Neural cell (in vitro differentiated cells): ENCODE data around the gene UHMK1. TPM values are rescaled to one million over a fixed set of nuclear protein-coding genes. Genes with fewer than 3 reads are reported as not detected.

Experiments used
- H2AFZ ChIP-seq: fragments of 200-600, 300-800 bp; sonication (generic), shearing (Covaris generic); 2 replicates; pipeline ENCODE4 v1.6.0; 2014; ENCODE audit warnings: low read depth, mild to moderate bottlenecking, antibody characterized with exemption, low read length, moderate library complexity
- H3F3A ChIP-seq: fragments of 200-600 bp; shearing (Covaris generic); 2 replicates; pipeline ENCODE4 v1.6.1; 2016; ENCODE audit warnings: mild to moderate bottlenecking, moderate library complexity, mixed read lengths, antibody characterized with exemption, low read length; ENCODE audit not compliant: insufficient read depth, poor library complexity, severe bottlenecking
- H3K27ac ChIP-seq: fragments of 200-600, 300-800 bp; sonication (generic), shearing (Covaris generic); 2 replicates; pipeline ENCODE4 v1.5.1; 2014; ENCODE audit warnings: mild to moderate bottlenecking, low read length, moderate library complexity
- H3K27me3 ChIP-seq: fragments of 300-800, 200-600 bp; sonication (generic), shearing (Covaris generic); 2 replicates; pipeline ENCODE4 v1.6.0; 2014; ENCODE audit warnings: mild to moderate bottlenecking, low read depth, low read length, moderate library complexity; ENCODE audit not compliant: insufficient read depth
- H3K36me3 ChIP-seq: fragments of 300-800, 200-600 bp; sonication (generic), shearing (Covaris generic); 2 replicates; pipeline ENCODE4 v1.5.1; 2014; ENCODE audit warnings: mild to moderate bottlenecking, antibody characterized with exemption, low read length, moderate library complexity; ENCODE audit not compliant: insufficient read depth
- H3K4me2 ChIP-seq: fragments of 300-800, 200-600 bp; sonication (generic), shearing (Covaris generic); 2 replicates; pipeline ENCODE4 v1.6.0; 2014; ENCODE audit warnings: mild to moderate bottlenecking, low read length
- H3K4me3 ChIP-seq: fragments of 300-800, 200-600 bp; sonication (generic), shearing (Covaris generic); 2 replicates; pipeline ENCODE4 v1.5.1; 2014; ENCODE audit warnings: mild to moderate bottlenecking, low read length, moderate library complexity
- H3K79me2 ChIP-seq: fragments of 200-600 bp; shearing (Covaris generic); replicated peaks from 2 replicates; pipeline ENCODE4 v1.6.0; 2014; ENCODE audit warnings: mild to moderate bottlenecking, low read length, moderate library complexity; ENCODE audit not compliant: insufficient read depth
- H3K9ac ChIP-seq: fragments of 300-800, 200-600 bp; sonication (generic), shearing (Covaris generic); 2 replicates; pipeline ENCODE4 v1.6.1; 2016; ENCODE audit warnings: mild to moderate bottlenecking, low read length, mixed read lengths
- H3K9me2 ChIP-seq: fragments of 200-600 bp; shearing (Covaris generic); 2 replicates; pipeline ENCODE4 v1.6.1; 2016; ENCODE audit warnings: mild to moderate bottlenecking, low read length, mixed read lengths; ENCODE audit not compliant: insufficient read depth
- H3K9me3 ChIP-seq: fragments of 200-600, 300-800 bp; sonication (generic), shearing (Covaris generic); 2 replicates; pipeline ENCODE4 v1.6.1; 2016; ENCODE audit warnings: mild to moderate bottlenecking, mixed run types, low read length, moderate library complexity, mixed read lengths
- H4K20me1 ChIP-seq: fragments of 200-600 bp; shearing (Covaris generic); 2 replicates; pipeline ENCODE4 v1.6.1; 2016; ENCODE audit warnings: mild to moderate bottlenecking, mixed run types; ENCODE audit not compliant: insufficient read depth
- EP300 ChIP-seq: fragments of 450-650 bp; conservative IDR thresholded peaks from 2 replicates; pipeline ENCODE4 v1.6.1; 2014; ENCODE audit warnings: antibody characterized with exemption, mild to moderate bottlenecking, moderate library complexity; ENCODE audit not compliant: poor library complexity, severe bottlenecking
- EZH2 ChIP-seq: fragments of 200-600, 300-800 bp; shearing (Covaris generic), sonication (generic); IDR thresholded peaks from 2 replicates; pipeline ENCODE4 v1.6.1; 2014; ENCODE audit warnings: antibody characterized with exemption, low read length, borderline replicate concordance, mild to moderate bottlenecking; ENCODE audit not compliant: insufficient read depth, poor library complexity, severe bottlenecking
- POLR2AphosphoS5 ChIP-seq: IDR thresholded peaks from 2 replicates; pipeline ENCODE4 v1.6.1; 2012
- RAD21 ChIP-seq: fragments of 450-650 bp; conservative IDR thresholded peaks from 2 replicates; pipeline ENCODE4 v1.6.1; 2014; ENCODE audit warnings: antibody characterized with exemption, mild to moderate bottlenecking, moderate library complexity
- TAF1 ChIP-seq: IDR thresholded peaks from 2 replicates; pipeline ENCODE4 v1.6.1; 2012; ENCODE audit warnings: low read depth
- polyA plus RNA-seq: library from polyadenylated mRNA; depleted of rRNA; stranded (reverse); fragments of >200 nt; gene quantifications from 2 replicates; pipeline ENCODE4 v1.2.3, GENCODE V29; 2014
- TF ChIP-seq, protein P1 (sequence below): IDR thresholded peaks from 2 replicates; pipeline ENCODE4 v1.6.1; 2012; ENCODE audit warnings: borderline replicate concordance
- TF ChIP-seq, protein P2 (sequence below): fragments of 450-650 bp; IDR thresholded peaks from 2 replicates; pipeline ENCODE4 v1.5.1; 2014; ENCODE audit warnings: antibody characterized with exemption, mild to moderate bottlenecking, moderate library complexity; ENCODE audit not compliant: poor library complexity, severe bottlenecking

Gene UHMK1
- polyA plus RNA-seq, 1 donor from 2014 or later: 22.2 TPM

DNA sequence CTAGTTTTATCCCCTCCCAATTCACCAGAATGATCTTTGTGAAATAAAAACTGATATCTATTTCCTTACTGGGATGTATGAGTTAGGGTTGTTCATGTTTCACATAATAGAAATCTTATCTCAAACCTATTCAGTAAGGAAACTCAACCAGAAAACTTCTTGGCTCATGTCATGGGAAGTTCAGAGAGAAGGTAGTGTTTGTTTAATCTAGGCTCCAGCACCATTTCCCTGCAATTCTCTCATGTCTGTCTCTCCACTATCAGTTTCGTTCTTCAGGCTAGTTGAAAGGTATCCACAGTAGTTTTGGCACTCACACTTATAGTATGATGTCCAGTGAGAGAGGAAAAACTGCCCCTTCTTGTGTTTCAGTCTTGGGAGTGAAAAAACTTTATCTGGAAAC, 34.6 kb upstream of the UHMK1 start:
- Histone ChIP-seq H3K9me3 (no peaks in the 10 kb centered on the region), H3K27ac (no peak overlapping the region), H3K27me3 (no peaks in the 10 kb centered on the region), H3K4me2 (no peak overlapping the region), H3K9me2 (no peaks in the 10 kb centered on the region), H2AFZ (no peak overlapping the region), H4K20me1 (no peaks in the 10 kb centered on the region), H3K79me2 (no peaks in the 10 kb centered on the region), H3K9ac (no peak overlapping the region), H3K36me3 (no peaks in the 10 kb centered on the region), H3K4me3 (no peak overlapping the region), H3F3A (no peaks in the 10 kb centered on the region)
- TF ChIP-seq POLR2AphosphoS5 (no peak), TAF1 (no peak)

- no peaks in the 10 kb centered on the region for H3K79me2 ChIP-seq
- no peak overlapping the region for H3K4me2 ChIP-seq
- no peaks in the 10 kb centered on the region for H4K20me1 ChIP-seq
- no peak overlapping the region for H3K4me3 ChIP-seq
- H3K9me3 ChIP-seq: no peaks in the 10 kb centered on the region
- no peak overlapping the region for H3K9ac ChIP-seq
- H3F3A ChIP-seq: no peaks in the 10 kb centered on the region
- no peaks in the 10 kb centered on the region for H3K36me3 ChIP-seq
- TF ChIP-seq EP300 (no peak), RAD21 (no peak), POLR2AphosphoS5 (no peak), TAF1 (no peak)
- TF ChIP-seq, protein P1, sequence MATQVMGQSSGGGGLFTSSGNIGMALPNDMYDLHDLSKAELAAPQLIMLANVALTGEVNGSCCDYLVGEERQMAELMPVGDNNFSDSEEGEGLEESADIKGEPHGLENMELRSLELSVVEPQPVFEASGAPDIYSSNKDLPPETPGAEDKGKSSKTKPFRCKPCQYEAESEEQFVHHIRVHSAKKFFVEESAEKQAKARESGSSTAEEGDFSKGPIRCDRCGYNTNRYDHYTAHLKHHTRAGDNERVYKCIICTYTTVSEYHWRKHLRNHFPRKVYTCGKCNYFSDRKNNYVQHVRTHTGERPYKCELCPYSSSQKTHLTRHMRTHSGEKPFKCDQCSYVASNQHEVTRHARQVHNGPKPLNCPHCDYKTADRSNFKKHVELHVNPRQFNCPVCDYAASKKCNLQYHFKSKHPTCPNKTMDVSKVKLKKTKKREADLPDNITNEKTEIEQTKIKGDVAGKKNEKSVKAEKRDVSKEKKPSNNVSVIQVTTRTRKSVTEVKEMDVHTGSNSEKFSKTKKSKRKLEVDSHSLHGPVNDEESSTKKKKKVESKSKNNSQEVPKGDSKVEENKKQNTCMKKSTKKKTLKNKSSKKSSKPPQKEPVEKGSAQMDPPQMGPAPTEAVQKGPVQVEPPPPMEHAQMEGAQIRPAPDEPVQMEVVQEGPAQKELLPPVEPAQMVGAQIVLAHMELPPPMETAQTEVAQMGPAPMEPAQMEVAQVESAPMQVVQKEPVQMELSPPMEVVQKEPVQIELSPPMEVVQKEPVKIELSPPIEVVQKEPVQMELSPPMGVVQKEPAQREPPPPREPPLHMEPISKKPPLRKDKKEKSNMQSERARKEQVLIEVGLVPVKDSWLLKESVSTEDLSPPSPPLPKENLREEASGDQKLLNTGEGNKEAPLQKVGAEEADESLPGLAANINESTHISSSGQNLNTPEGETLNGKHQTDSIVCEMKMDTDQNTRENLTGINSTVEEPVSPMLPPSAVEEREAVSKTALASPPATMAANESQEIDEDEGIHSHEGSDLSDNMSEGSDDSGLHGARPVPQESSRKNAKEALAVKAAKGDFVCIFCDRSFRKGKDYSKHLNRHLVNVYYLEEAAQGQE: no peak
- no peaks in the 10 kb centered on the region for H3K27me3 ChIP-seq
- H3K27ac ChIP-seq: no peak overlapping the region
- H3K9me2 ChIP-seq: no peaks in the 10 kb centered on the region
- H2AFZ ChIP-seq: no peak overlapping the region
Observed at GRCh38 chr1:162466797-162467196, 30.8 kb upstream of the UHMK1 start.

GRCh38 chr1:162470216-162470615, 27.4 kb upstream of the UHMK1 start:
- no peak overlapping the region for H2AFZ ChIP-seq
- no peaks in the 10 kb centered on the region for H3K79me2 ChIP-seq
- H3K9me2 ChIP-seq: no peaks in the 10 kb centered on the region
- no peaks in the 10 kb centered on the region for H4K20me1 ChIP-seq
- H3K27ac ChIP-seq: no peak overlapping the region
- no peak for TF ChIP-seq EZH2
- TF ChIP-seq, protein P2, sequence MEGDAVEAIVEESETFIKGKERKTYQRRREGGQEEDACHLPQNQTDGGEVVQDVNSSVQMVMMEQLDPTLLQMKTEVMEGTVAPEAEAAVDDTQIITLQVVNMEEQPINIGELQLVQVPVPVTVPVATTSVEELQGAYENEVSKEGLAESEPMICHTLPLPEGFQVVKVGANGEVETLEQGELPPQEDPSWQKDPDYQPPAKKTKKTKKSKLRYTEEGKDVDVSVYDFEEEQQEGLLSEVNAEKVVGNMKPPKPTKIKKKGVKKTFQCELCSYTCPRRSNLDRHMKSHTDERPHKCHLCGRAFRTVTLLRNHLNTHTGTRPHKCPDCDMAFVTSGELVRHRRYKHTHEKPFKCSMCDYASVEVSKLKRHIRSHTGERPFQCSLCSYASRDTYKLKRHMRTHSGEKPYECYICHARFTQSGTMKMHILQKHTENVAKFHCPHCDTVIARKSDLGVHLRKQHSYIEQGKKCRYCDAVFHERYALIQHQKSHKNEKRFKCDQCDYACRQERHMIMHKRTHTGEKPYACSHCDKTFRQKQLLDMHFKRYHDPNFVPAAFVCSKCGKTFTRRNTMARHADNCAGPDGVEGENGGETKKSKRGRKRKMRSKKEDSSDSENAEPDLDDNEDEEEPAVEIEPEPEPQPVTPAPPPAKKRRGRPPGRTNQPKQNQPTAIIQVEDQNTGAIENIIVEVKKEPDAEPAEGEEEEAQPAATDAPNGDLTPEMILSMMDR: no peak
- no peaks in the 10 kb centered on the region for H3K36me3 ChIP-seq
- no peaks in the 10 kb centered on the region for H3K27me3 ChIP-seq
- H3K4me2 ChIP-seq: no peak overlapping the region
- H3K9ac ChIP-seq: no peak overlapping the region
- no peak overlapping the region for H3K4me3 ChIP-seq
- H3K9me3 ChIP-seq: peaks cover 4% of the 10 kb centered on the region
- no peaks in the 10 kb centered on the region for H3F3A ChIP-seq
